ENCODE measurements around the gene PDE4D.

The PDE4D gene

DNA sequence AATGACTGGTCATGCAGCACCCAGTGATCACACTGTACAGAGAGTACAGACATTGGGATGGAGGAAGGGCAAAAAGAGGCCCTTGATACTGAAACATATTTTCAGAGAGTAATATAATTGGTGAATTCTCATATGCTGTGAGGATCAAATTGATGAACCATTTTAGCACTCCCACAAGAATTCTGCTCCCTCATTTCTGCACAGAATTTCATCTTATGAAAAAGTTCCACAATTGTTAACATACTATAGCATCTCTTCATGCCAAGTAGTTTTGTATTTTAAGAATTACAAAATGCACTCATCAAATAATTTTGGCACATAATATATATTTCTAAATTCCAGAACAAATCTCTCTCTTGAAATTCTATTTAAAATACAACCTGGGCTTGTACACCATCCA lies 351.2 kb downstream of the PDE4D start:
- no peak for DNase-seq

DNA sequence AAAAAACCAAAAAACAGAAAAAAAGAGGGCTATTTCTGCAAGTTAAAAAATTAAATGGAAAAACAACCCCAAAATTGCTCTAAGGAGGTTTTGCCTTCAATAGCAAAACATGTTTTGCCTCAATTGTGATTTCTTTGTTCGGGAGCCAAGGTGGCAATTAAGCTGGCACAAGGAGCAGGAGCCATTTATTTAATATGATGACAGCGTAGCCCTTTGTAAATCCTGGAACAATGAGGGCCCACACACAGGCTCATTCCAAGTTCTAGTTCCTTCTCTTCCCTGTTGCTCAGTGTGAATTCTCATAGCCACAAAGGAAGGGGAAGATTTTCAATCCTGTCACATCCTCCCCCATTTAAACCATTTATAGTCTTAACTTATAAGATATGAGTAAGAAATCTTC lies 353.2 kb downstream of the PDE4D start:
- DNase-seq = no peak

DNA sequence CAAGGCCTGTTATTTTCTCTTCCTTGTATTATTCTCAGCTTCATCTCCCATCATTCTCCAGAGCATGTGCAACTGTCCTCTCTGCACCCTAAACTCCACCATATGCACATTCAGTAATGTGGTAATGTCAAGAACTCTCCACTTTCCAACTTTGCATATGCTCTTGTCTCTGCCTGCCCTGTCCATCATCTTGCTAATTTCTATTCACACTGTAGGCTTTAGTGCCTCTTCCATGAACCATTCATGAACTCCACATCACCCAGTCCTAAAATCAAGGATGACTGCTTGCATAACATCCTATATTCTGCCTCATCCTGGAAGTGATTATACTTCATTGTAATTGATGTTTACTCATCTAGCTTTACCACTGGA lies 354.8 kb downstream of the PDE4D start:
- DNase-seq = no peak

DNA sequence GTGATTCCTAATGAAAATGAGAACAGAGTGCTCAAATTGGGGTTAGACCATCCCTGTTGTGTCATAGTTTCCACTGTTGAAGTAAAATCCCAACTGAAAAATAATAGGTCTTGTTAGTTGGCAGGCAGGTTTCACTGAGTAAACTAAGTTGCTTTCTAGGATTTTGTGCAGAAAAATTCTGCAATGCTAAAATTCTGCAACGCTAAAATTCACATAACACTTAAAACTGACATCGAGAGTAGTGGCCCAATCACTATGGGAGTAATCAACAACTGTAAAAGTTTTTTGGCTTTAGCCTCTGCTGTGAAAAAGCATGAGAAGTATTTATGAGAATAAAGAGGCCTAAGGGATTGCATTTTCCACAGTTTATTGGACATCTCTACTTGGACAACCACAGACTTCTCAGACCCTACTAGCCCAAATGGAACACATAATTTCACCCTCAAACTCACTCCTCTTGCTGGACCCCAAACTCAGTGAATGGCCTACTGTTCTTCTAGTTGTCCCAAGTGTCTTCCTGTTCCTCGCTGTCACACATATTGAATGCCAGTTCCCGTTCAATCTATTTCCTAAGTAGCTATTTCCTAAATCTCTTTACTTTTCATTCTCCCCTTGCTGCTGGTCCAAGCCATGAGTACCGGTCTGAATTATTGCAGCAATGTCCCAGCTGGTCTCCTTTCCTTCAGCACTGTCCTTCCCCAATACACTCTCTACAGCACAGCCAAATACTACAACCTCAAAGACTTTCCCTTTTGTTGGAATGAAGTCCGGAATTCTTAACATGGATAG lies 355.4 kb downstream of the PDE4D start:
- no peak for DNase-seq

DNA sequence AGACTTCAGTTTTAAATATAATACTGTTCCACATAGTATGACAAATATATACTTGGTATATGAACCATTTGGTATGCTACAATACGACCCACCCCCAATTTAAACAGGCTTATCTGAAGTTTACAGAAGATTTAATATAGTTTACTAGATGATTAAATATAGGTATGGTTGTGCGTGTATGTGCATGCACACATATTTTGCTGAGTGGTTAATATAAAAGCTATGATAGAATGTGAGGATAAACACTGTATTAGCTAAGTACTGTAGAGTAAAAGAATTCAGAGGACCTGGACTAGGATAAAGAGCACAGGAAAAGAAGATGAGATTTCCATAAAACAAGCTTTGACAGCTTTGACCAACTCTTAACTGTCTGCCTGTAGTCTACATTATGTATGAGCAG lies 356.7 kb downstream of the PDE4D start:
- DNase-seq = no peak

DNA sequence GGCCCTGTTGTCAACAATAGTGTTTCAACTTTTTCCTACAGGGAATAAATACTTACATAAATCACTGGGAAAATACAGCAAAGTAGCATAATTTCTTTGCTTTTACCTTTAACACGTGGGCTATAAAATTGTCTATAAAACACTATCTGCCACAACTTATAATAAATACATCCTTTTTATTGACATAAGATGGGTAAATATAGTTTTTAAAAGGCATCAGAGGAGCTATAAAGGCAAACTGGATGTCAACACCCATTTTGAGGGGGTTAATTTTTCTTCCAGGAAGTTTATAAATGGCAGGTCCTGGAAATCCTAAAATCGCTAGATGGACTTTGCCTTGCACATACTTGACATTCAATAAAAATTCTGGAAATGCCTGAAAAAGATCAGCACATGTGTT lies 358.0 kb downstream of the PDE4D start:
- no peak for DNase-seq

DNA sequence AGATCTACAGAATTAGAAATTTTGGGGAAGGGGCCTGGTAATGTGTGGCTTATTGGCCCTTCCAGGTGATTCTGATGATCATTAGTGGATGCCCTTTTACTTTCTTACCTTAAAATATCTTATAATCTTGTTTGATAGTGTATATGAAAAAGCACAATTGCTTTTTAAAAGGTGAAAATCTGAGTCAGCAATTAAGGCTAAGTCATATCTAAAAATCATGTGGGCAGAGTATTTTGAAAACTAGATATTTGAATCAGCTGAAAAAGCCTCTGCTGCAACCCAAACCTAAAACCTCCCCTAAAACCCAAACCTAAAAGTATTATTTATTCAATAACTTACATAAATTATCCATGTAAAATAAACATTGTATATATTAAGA lies 359.8 kb downstream of the PDE4D start:
- no peak for DNase-seq

DNA sequence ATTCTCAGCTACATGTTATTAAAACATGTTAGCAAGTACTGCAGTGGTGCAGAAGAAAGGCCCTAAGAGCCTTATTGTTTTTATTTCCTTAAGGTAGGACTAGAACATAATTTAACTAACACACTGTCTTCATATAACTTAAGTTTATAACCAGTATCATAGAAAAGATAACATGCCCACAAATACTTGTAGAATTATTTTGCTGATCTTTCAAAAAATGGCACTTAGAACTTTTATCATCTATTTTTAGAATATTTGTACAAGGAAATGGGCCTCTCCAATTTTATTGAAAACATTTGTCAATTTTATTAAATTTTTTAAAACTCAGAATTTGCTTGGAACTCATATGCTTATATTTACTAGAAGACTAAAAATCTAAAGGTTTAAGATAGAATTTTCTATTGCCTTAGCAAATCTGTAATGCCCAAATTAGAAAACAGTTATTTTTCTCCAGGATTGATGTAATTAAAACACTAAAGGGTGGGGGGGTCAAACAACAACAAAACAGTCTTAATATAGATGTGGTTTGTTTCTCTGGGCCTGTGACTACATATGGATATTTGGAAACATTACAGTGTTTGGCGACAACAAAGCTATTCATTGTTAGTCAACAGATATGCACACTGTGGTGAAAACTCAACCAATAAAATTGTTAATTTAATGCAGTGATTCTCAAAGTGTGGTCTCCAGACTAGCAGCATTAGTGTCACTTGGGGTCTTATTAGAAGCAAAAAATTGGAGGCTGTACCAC lies 360.4 kb downstream of the PDE4D start:
- DNase-seq = no peak

DNA sequence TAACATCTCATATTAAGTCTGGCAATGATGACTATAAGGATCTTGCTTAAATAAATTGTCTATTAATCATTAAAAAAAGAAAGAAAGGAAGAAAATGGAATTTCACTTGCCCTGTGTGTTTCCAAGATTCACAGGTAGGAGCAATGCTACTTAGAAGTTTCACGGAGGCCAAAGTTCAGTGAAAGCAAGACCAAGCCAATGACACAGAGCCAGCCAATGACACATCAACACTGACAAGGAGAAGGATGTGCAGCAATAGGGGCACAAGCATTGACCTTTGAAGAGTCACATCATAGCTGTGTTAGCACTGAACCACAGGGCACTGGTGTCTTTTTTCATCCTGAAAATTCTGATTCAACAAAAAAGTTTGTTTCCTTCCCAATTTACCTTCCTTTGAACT lies 364.3 kb downstream of the PDE4D start:
- DNase-seq = no peak

DNA sequence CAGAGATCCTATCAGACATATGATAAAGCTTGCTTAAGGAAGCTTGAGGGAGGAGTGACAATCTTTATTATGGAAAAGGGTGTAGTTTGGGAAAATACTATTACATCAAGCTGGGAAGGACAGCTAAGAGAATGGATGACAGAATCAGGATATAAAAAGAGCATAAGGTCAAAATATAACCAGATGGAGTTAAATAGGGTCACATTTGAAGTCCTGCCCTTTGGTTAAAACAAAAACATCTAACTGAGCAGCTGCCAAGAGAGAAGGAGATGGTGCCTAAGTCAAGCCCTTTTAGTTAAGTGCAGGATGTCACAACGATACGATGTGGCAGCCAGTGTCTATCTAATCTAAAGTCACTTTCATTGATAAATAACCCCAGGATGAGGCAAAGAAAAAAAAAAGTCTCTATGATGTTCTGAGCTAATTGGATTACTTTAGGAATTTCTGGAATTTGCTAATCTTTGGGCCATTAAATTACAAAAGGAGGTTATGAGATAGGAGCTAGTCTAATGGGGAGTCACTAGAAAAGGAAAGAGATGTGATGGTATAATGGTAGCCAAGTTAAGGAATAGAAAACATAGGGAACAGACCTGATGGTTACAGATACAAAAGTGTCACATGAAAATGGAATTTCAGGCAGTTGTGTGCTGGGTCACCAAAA lies 365.2 kb downstream of the PDE4D start:
- no peak for DNase-seq

DNA sequence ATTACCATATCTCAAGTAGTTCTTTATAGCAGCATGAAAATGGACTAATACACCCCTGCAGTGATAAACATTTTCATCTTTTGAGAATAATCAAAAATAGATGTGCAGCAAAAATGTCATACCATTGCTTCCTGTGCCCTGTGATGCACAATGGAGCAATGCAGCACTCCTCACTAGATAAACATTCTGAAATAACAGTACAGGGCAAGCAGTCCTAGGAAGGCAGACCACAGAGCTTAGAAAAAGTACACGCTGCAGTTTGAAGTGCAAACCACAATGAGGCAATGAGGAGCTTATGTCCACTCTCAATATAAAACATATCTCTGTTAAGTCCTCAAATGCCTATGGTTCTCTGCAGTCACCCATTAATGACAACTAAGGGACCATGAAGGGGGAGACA lies 367.6 kb downstream of the PDE4D start:
- no peak for DNase-seq

DNA sequence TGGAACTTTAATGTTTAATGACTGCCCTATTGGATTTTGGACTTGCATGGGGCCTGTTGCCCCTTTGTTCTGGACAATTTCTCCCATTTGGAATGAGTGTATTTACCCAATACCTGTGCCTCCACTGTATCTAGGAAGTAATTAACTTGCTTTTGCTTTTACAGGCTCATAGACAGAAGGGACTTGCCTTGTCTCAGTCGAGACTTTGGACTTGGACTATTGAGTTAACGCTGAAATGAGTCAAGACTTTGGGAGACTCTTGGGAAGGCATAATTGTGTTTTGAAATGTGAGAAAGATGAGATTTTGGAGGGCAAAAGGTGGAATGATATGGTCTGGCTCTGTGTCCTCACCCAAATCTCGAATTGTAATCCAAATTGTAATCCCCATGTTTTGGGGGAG lies 368.2 kb downstream of the PDE4D start:
- no peak for DNase-seq

DNA sequence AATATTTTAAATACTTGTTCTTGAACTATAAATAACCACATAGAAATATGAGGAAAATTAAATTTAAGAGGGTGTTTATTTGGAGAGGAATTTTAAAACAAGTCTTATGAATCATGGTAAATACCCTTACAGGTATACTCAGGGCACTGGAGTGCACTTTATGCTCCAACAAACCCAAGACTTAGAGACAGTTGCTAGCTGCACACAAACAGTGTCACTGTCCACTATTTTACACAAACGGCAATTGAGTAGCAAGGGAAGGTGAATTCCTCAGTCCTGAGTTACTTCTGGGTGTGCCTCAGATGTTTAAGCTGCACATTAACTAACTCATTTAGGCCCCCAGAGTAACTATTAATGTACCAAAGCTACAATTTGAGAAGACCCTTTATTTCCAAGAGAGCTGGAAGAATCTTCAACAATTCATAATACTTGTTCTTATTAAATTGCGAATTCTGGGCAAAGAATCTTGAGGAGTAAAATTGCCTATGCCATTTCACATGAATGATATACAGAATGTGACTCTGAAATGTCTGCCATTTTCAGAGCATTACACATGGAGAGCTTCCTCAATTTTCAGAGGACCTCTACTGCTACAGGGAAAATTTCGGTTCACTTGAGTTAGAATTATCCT lies 371.2 kb downstream of the PDE4D start:
- no peak for DNase-seq

DNA sequence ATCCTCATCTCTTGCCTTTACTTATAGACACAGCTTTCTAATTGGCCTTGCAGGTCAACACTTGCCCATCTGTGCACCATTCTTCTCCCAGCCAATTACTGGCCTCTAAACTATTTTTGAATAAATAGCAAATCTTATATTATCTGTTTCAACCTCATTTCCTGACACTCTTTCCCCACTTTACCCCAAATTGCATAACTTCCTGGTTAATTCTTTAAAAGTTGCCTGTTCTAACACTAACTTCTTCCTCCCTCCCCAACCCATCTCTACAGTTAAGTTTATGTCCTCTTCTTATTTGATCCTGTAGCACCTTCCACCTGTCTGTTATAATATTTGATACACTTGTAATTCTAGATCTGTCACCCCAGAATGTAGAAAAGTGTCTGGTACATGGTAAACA lies 372.1 kb downstream of the PDE4D start:
- no peak for DNase-seq

DNA sequence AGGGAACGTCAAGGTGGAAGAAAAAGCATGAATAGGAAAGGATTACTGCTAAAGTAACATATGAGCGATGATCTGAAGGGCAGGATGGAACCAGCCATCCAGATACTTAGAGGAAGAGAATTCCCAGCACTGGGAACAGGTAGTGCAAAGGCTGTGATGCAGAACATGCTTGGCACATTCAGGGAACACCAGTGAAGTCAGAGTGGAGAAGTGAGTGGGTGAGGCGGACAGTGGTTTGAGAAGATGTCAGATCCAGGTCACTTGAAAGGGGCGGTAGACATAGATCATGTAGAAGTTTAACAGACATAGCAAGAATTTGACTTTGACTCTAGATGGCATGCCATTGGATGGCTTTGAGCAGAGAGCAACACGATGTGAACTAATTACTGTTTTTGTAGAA lies 374.2 kb downstream of the PDE4D start:
- no peak for DNase-seq

DNA sequence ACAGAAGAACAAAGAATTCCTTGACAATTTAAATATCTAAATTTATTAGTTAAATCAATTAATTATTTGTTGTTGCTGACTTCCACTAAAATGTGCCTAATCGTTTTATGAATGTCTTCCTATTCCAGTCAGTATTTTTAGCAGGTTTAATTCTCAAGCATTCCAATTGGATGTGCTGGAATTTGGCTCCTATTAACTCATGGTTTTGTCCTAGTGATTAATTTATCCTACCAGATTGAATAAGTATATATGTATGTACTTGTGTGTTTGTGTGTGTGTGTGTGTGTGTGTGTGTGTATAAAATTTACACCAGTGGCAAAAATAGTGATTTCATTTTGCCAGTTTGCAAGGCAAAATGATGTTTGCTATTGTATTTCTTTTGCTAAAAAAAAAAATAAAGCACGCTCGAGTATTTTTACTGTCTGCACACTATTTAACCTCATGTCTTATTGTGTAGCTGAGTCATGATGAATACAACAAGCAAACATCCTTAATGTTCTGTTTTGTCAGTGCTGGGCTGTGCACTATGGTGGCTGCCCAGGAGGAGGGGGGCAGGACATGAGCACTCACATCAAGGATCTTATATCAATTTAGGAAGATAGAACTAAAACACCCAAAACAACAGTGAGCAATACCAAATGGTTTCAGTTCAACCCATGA lies 375.5 kb downstream of the PDE4D start:
- DNase-seq = no peak

DNA sequence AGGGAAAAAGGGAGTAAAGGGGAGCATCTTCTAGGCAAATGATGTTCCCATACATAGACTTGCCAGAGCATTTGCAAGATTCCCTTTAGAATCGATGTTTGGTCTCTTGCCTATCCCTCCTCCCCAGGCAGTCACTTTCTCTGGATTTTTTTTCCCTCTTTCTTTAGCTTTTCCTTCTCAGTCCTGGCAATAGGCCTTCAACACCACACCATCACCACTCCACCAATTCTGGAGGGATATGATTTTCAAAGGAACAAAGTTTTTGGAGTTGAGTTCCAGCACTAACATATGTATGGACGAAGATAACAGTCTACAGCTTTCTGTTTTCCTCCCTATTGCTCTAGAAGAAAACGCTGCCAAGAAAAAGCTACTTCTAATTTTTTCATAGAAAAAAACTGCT lies 377.4 kb downstream of the PDE4D start:
- no peak for DNase-seq

DNA sequence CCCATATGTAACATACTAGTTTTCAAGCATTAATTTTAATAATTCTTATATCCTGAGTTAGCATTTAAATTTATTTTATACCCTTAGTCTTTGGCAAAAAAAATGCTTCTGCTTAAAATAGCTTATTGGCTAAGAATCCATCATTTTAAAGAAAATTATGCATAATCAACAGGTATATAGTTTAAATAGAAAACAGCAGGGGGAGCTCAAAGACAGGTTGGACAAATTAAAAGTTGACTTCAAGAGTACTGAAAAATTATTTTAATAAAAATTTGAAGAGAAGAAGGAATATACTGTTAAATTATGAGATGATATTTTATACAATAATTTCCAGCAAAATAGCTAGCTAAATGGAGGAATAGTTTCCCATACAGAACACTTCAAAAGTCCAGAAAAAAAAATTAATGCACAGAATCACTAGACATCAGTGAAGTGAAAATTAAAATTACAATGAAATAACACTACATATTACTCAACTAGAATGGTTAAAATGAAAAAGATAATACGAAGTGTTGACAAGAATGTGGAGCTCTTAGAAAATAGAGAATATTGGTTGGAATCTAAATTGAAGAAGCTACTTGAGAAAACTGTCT lies 387.1 kb downstream of the PDE4D start:
- DNase-seq = no peak

DNA sequence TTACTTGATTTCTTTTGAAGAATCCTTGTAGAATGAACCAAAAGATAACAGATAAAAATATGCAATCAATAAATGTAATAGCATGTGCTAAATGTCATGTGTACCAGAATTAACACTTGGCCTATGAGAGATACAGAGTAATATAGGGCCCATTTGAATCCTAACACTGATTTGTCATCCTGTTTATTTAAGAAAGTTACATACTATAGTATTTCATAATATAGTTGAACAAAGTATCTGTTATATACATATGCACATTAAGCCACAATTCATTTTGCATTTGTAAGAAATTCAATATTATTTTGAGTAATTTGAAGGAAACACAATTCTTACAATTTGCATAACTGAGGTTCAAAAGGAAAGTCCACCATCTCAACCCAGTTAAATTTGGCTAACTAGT lies 389.5 kb downstream of the PDE4D start:
- no peak for DNase-seq

DNA sequence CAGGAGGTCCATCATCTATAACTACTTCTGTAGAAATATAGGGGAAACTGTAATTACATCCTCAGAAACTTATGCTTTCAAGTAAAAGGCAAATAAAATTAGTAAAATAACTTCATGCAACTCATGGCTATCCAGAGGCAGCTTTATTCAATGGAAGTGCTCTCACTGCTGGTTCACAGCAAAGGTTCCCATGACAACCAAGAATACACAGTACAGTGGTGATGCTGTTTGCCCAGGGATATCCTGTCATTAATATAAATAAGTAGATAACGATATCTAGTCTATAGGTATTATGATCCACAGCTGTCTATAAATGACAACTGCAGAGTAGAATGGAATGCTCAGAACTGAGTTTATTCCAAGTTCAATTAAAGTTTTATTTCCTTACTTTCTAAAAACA lies 390.3 kb downstream of the PDE4D start:
- DNase-seq = no peak

DNA sequence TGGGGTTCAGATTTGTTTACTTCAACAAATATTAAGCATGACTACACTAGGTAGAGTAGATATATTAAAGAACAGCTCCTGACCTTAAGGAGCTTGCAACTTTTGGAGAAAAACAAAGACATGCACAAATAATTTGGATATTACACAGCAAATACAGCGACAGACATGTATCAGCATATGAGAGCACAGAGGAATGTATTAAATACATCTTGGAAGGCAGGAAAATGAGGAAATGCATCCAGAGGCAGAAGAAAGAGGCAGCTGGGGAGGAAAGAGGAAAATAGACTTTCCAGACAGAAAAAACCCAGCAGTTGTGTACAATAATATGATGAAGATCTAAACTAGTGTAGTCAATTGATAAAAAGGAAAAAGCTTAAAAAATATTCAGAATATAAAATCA lies 392.2 kb downstream of the PDE4D start:
- DNase-seq = no peak

DNA sequence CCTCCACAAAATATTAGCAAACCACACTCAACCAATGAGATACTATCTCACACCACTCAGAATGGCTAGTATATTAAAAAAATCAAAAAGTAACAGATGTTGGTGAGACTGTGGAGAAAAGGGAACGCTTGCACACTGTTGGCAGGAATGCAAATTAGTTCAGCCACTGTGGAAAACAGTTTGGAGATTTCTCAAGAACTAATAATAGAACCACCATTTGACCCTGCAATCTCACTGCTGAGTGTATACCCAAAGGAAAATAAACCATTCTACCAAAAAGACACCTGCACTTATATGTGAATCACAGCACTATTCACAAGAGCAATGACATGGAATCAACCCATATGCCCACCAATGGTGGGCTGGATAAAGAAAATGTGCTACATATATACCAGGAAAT lies 393.5 kb downstream of the PDE4D start:
- DNase-seq = no peak

DNA sequence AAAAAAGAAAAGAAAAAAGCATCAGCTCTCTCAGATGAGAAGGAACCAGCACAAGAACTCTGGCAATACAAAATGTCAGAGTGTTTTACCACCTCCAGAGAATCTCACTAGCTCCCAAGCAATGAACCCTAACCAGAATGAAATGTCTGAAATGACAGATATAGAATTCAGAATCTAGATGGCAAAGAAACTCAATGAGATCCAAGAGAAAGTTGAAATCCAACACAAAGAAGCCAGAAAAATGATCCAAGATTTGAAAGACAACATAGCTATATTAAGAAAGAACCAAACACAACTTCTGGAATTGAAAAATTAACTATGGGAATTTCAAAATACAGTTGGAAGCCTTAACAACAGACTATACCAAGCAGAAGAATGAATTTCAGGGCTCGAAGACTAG lies 396.3 kb downstream of the PDE4D start:
- no peak for DNase-seq

Data from 8988T (cell line).